GM23248 (cell line): Measurements from ENCODE around the gene ANGPT4.

Source experiments
- EZH2 ChIP-seq: fragments of 200-600 bp; sonication (generic); IDR thresholded peaks from 2 replicates; pipeline ENCODE4 v1.6.1; 2018; ENCODE audit warnings: antibody characterized with exemption, mild to moderate bottlenecking; ENCODE audit not compliant: insufficient read depth, poor library complexity, severe bottlenecking
- EZH2phosphoT487 ChIP-seq: fragments of 200-600 bp; sonication (generic); IDR thresholded peaks from 2 replicates; pipeline ENCODE4 v1.6.1; 2018; ENCODE audit warnings: antibody characterized with exemption, moderate library complexity, mild to moderate bottlenecking, low read depth; ENCODE audit not compliant: insufficient read depth

DNA sequence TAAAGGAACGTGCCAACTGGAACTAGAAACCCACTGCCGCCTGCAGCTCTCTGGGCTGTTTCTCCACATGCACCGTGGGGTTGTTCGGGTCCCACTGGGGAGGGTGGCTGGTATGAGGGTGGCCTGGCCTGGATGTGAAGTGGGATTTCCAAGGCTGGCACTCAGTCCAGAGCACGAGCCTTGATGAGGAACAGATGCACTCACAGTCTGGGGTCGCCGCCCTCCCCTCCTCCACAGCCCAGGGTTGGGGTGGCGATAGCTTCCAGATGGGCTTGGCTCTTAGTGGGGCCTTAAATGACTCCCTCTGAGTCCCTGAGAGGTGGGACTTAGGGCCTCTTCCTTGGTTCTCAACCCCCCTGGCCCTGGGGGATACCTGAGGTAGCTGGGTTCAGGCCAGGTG lies 30.7 kb upstream of the ANGPT4 start:
- no peak for TF ChIP-seq EZH2phosphoT487
- no peak for TF ChIP-seq EZH2
